Measurements from ENCODE around the gene THEM4. TPM values are rescaled to one million over a fixed set of nuclear protein-coding genes. Genes with fewer than 3 reads are reported as not detected.

The THEM4 gene
- total and polyA plus RNA-seq, 2 donors (not counting 1 experiment from before 2014, with no cell fraction given), result 15.0 to 16.1 TPM

- no peaks in the 10 kb centered on the region for H3K36me3 ChIP-seq (replicated peaks in 1 of 2; ENCODE audit: control extremely low read depth in 1 of 2, control insufficient read depth in 1 of 2, extremely low read depth in 1 of 2, insufficient read depth in 2 of 2, low read length in 1 of 2)
- ATAC-seq (ENCODE audit: low read depth) (no peak), DNase-seq (no peak)
- H3K4me3 ChIP-seq (ENCODE audit: control extremely low read depth in 1 of 5, extremely low read depth in 1 of 5, insufficient read depth in 1 of 5, low read depth in 2 of 5, low read length in 4 of 5), result no peak overlapping the region
- CTCF ChIA-PET, result no interaction called here
- no peak overlapping the region for H3K9ac ChIP-seq (ENCODE audit: low read length)
- H4K20me1 ChIP-seq (ENCODE audit: control insufficient read depth, insufficient read depth, low read length, poor library complexity, severe bottlenecking), result no peaks in the 10 kb centered on the region
- no peaks in the 10 kb centered on the region for H3K4me1 ChIP-seq (ENCODE audit: control insufficient read depth in 2 of 2, insufficient read depth in 2 of 2, low read length in 2 of 2)
- Mint-ChIP-seq H3K27ac (no peak overlapping the region), H3K4me3 (no peak overlapping the region), H3K4me1 (peaks cover 2% of the 10 kb centered on the region), H3K27me3 (peaks cover 12% of the 10 kb centered on the region), H3K9me3 (ENCODE audit: insufficient read depth) (no peaks in the 10 kb centered on the region)
- POLR2A ChIA-PET, result no interaction called here
- H3K27me3 ChIP-seq (replicated peaks in 1 of 4; ENCODE audit: control extremely low read depth in 1 of 4, control insufficient read depth in 3 of 4, insufficient read depth in 4 of 4, low read length in 3 of 4), result peaks cover 0 to 9% (median 0%) of the 10 kb centered on the region in 4 experiments
- no peaks in the 10 kb centered on the region for H3K79me2 ChIP-seq (ENCODE audit: control insufficient read depth, insufficient read depth, low read length)
- H3K9me3 ChIP-seq (ENCODE audit: control extremely low read depth in 1 of 3, control insufficient read depth in 2 of 3, insufficient read depth in 1 of 3, low read length in 2 of 3), result no peaks in the 10 kb centered on the region
- H3K4me2 ChIP-seq (replicated peaks; ENCODE audit: low read depth, low read length, poor library complexity, severe bottlenecking), result no peak overlapping the region
- H3K27ac ChIP-seq (ENCODE audit: low read length in 2 of 2), result no peak overlapping the region
- TF ChIP-seq CTCF (IDR thresholded peaks at IDR 0.05) (no peak), EZH2 (IDR thresholded peaks at IDR 0.05; ENCODE audit: borderline replicate concordance, insufficient read depth, low read depth, low read length, poor library complexity, severe bottlenecking) (no peak)
- intact Hi-C loops (cut with micrococcal nuclease), result no loop called here
- no peak overlapping the region for H2AFZ ChIP-seq (ENCODE audit: insufficient read depth, low read depth, low read length, poor library complexity, severe bottlenecking)
Measured at GRCh38 chr1:151849871-151850270, 59.4 kb downstream of the THEM4 start.

GRCh38 chr1:151849126-151849525, 60.2 kb downstream of the THEM4 start:
- H3K36me3 ChIP-seq (replicated peaks in 1 of 2; ENCODE audit: control extremely low read depth in 1 of 2, control insufficient read depth in 1 of 2, extremely low read depth in 1 of 2, insufficient read depth in 2 of 2, low read length in 1 of 2), result no peaks in the 10 kb centered on the region
- H3K27me3 Mint-ChIP-seq, result peaks cover 12% of the 10 kb centered on the region
- no peak overlapping the region for H3K27ac Mint-ChIP-seq
- DNase-seq, result no peak
- H3K9me3 Mint-ChIP-seq (ENCODE audit: insufficient read depth), result no peaks in the 10 kb centered on the region
- H2AFZ ChIP-seq (ENCODE audit: insufficient read depth, low read depth, low read length, poor library complexity, severe bottlenecking), result no peak overlapping the region
- ATAC-seq (ENCODE audit: low read depth), result no peak
- intact Hi-C loops (cut with micrococcal nuclease), result no loop called here
- peaks cover 0 to 1% of the 10 kb centered on the region in 2 donors for H3K4me1 ChIP-seq (ENCODE audit: control insufficient read depth in 2 of 2, insufficient read depth in 2 of 2, low read length in 2 of 2)
- peaks cover 0 to 9% (median 0%) of the 10 kb centered on the region in 4 experiments for H3K27me3 ChIP-seq (replicated peaks in 1 of 4; ENCODE audit: control extremely low read depth in 1 of 4, control insufficient read depth in 3 of 4, insufficient read depth in 4 of 4, low read length in 3 of 4)
- H3K4me2 ChIP-seq (replicated peaks; ENCODE audit: low read depth, low read length, poor library complexity, severe bottlenecking), result no peak overlapping the region
- 81% methylated on average over 2 of the region's 3 CpGs for WGBS (ENCODE audit: insufficient coverage)
- CTCF ChIA-PET, result interaction anchor here (0.6 kb wide), 1 partner anchor 37 kb away, joined by 3 read pairs; no protein-coding TSS in a partner anchor
- H3K27ac ChIP-seq (ENCODE audit: low read length in 2 of 2), result no peak overlapping the region
- H4K20me1 ChIP-seq (ENCODE audit: control insufficient read depth, insufficient read depth, low read length, poor library complexity, severe bottlenecking), result no peaks in the 10 kb centered on the region
- peaks cover 8% of the 10 kb centered on the region for H3K4me1 Mint-ChIP-seq
- no peak overlapping the region for H3K9ac ChIP-seq (ENCODE audit: low read length)
- H3K4me3 Mint-ChIP-seq, result no peak overlapping the region
- H3K9me3 ChIP-seq (ENCODE audit: control extremely low read depth in 1 of 3, control insufficient read depth in 2 of 3, insufficient read depth in 1 of 3, low read length in 2 of 3), result no peaks in the 10 kb centered on the region
- TF ChIP-seq CTCF (IDR thresholded peaks at IDR 0.05) (no peak), EZH2 (IDR thresholded peaks at IDR 0.05; ENCODE audit: borderline replicate concordance, insufficient read depth, low read depth, low read length, poor library complexity, severe bottlenecking) (no peak)
- no peak overlapping the region for H3K4me3 ChIP-seq (ENCODE audit: control extremely low read depth in 1 of 5, extremely low read depth in 1 of 5, insufficient read depth in 1 of 5, low read depth in 2 of 5, low read length in 4 of 5)
- no peaks in the 10 kb centered on the region for H3K79me2 ChIP-seq (ENCODE audit: control insufficient read depth, insufficient read depth, low read length)
- POLR2A ChIA-PET, result no interaction called here

Measured in B cell (primary cell).